NCI-H748 (cell line): ENCODE measurements around the gene AIF1.
"Not testable (repeated sequence)": the region's sequence is repeated elsewhere in the genome, so short reads cannot be mapped to it uniquely, and the experiment has no call there.

Experiments used
- DNase-seq: peaks from one replicate; lab custom pipeline; 2025; ENCODE audit not compliant: unreplicated experiment; lab: John Stamatoyannopoulos, UW

AIF1 gene

DNA sequence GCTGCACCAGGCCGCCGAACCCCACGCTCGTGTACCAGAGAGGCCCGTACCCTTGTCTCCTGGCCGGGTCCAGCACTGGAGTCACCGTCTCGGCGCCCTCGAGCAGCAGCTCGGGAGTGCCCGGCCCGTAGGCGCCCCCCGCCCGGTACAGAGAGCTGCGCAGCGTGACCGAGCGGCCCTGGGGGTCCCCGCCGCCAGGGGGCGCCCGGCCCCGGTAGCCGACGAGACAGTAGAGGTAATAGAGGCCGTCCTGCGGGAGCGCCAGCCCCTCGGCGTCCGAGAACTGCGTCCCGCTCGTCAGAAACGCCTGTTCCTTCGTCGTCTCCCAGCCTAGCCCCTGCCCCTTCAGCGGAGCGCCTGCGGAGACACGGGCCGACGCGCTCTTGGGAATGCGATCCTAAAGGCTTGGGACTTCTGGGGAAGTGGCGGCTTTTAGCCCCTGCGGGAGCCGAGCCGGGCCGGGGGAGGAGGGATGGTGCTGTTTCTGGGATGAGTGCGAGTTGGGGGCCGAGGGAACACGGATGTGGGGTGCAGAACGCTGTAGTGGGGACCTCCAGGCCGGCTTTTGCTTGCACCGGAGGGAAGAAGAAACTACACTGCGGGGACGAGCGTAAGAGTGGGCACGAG is 34.1 kb upstream of the AIF1 start:
- DNase-seq: peak; percentile 89

DNA sequence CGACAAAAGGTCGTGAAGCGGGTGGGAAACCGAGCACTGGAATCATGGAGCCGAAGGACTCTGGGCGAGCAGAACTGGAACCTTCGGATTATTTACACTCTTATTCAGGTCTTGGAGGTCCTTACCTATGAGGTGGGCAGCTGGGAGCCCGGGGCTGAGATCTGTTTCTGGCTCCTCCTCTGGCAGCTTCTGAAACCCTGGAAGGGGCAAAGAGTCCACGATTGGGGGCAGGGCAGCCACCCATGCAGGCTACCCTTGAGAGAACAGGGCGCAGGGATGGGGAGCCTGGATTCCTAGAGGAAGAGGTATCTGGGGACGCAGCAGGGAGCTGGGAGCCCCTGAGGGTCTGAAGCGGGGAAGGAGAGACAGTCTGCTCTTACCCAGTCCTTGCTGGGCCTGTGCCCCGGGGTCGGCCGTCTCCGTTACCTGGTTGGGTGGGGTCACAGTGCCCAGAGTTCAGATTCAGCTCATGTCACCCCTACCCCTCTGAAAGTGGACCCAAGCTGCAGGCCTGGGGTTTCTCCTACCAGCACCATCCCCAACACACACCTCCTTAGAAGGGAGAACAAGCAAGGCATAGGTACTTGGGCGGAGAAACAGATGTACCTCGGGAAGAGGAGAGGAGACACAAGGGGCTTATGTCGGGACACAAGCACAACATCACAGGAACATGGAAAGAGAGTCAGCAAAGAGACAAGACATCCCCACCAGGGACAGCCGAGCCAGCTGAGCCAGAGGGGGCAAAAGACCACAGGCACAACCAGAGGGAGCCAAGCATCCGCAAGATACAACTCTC is 33.4 kb upstream of the AIF1 start:
- DNase-seq: no peak

DNA sequence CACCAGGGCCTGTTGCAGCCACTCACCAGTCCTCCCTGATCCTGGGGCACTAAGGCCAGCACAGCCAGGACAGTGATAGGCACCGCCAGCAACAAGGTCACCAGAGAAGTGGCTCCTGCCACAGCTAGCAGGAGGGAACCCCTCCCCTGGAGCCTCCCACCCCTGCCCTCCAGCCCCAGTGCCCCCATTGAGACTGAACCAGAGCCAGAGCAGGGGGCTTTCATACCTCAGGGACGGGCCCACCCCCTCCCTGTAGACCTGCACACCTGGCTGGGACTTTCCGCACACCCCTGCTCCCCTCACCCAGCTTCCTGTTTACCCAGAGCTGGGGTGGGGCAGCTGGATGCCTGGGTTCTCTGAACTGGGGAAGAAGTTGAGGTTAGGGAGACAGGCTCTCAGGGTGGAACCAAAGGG is 32.8 kb upstream of the AIF1 start, which contains the start of gene LTB:
LTB (minus strand) TSS at position 195 of the 414 bp plus-strand sequence; CDS start at position 188, 7 bp downstream.
- no peak for DNase-seq

DNA sequence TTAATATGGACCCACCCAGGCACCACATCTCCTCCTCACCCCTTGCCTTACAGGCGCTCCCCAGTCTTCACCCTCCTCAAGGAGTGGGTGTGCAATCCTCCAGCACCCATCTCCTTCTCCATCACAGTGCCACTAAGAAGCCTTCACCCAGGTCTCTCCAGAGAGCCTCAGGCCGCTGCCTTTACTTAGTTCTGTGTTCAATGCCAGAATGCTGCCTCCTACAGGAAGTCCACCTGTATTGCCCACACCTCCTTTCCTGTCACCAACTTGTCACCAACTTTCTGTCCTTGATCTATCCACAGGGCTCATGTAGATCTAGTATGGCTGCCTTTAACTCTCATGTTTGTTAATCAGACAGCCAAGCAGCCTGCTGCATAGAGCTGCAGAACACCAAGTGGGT is 29.5 kb upstream of the AIF1 start:
- DNase-seq: no peak

DNA sequence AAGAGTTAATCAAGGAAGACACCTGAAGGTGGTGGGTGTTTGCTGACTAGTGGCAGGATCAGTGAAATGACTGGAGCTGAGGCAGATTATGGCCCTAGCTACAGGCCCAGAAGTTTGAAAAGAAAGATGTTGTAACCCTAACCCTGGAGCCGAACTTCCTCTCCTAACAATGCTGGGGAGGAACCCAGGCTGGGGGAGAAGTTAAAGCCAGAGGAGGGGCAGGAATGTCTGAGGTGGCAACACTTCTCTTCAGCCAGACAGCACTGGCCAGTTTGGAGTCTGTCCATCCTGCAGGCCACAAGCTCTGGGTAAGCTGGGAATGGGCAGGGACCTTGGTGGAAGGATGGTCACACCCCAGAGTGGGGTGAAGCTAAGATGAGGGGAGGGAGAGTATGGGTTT is 29.0 kb upstream of the AIF1 start, which contains the start of gene LST1:
LST1 (plus strand) TSS at position 270 of the 400 bp plus-strand sequence. CDS start 1,023 bp downstream, outside the sequence.
- DNase-seq: no peak

DNA sequence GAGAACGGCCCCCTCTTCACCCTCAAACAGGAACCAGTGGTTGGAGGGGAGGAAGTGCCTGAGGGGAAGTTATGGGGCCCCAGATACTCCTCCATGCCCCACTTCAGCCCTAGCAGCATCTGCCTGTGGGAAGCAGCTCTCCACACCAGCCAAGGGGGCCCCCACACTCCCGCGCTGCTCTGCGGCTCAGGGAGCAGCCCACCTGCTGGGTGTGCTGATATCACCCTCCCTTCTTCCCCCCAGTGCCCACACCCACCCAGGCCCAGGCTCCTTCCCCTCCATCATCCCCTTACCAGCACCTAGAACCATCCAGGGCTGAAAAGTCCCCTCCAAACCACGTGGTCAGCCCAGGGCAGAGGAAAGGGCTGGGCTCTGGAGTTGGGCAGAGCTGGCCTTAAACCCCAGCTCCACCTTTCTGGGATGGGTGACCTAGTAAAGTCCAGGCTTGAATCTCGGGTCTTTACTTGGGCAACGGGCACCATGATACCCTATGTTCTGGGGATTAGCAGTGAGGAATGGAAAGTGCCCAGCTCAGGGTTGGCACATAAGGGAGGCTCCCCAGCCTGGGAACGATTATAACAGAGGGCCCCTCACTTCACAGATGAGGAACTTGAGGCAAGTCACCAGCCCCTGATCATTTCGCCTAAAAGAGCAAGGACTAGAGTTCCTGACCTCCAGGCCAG is 28.3 kb upstream of the AIF1 start:
- no peak for DNase-seq

DNA sequence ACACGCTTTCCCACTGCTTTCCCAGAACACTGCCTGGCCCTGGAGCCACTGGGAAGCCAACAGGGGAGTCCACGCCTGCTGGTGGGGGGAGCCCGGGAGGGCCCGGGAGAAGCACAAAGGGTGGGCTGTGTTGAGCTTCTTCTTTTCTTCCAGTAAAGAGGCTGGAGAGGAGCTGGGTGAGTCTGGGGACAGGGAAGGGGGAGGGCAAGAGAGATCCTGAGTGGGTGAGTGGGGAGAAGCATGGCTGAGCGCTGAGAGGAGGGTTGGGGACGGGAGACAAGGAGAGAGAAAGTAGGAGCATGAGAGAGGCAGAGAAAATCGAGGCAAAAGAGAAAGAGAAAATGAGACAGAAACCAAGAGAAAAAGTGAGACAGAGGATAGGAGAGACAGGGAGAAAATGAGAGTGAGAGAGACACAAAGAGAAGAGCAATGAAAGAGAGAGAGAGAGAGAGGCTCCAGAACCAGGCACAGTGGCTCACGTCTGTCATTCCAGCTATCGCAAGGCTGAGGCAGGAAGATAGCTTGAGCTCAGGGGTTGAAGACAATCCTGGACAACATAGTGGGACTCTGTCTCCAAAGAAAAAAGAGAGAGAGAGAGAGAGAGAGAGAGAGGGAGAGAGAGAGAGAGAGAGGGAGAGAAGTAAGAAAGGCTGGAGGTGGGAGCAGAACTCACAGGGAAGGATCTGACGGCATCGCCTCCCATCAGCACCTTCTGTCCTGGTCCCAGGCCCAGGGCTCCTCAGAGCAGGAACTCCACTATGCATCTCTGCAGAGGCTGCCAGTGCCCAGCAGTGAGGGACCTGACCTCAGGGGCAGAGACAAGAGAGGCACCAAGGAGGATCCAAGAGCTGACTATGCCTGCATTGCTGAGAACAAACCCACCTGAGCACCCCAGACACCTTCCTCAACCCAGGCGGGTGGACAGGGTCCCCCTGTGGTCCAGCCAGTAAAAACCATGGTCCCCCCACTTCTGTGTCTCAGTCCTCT is 26.9 kb upstream of the AIF1 start:
- DNase-seq: no peak

DNA sequence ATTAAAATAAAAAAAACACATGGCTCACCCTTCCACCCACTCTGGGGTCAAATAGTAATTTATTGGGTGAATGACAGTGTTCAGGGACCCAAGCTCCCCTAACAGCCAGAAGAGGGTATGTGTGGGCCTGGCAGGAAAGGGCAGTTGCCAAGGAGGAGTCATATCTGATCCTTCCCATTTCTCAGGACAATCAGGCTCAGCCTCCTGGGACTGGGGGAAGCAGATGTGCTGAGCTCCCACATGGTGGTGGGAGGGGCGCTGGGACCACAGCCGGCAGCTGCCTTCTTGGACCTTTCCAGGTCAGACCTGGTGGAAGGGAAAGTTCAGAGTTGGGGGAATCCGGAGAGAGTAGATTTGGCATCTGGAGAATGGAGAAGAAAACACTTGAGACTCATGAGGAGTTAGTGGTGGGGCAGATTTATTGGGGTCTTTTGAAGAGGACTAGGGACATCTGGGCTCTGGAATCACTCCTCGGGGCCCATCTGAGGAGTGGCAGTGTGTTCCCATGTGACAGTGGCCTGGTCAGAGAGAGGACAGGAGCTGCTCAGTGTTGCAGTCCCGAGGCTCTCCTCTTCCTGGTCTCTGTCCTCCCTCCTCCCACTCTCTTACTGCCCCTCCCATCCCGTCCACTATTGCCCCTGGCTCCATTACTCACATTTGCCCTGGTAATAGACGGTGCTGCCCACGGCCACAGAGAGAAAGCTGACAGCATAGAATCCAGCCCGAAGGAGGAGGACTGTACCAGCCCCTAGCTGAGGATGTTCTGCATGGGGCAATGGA is 26.0 kb upstream of the AIF1 start:
- DNase-seq: no peak

DNA sequence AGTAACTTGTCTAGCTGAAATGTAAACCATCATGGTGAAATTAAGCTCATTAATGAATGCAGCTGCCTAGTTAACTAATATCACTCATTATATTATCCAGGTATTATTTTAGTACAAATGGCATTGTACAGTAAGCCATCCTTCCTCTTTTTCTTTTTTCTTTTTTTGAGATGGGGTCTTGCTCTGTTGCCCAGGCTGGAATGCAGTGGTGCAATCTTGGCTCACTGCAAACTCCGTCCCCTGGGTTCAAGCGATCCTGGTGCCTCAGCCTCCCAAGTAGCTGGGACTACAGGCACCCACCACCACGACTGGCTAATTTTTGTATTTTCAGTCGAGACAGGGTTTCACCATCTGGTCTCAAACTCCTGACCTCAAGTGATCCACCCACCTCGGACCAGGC is 24.3 kb upstream of the AIF1 start:
- DNase-seq: not testable (repeated sequence)

DNA sequence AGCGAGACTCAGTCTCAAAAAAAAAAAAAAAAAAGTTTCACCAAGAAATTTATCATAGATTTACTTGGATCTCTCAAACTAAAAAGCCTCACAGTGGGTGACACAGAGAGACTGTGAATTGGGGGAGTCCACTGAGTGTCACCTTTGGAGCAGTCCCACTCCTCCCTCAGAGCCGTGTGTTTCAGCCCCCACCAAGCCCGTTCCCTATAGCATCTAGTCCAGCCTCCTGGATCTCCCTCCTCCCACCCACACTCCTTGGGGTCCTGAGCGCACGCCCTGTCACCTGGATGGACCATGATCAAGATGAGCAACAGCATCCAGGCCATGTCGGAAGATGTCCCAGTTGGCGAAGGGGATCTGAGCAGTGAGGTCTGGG is 22.6 kb upstream of the AIF1 start:
- DNase-seq: no peak

DNA sequence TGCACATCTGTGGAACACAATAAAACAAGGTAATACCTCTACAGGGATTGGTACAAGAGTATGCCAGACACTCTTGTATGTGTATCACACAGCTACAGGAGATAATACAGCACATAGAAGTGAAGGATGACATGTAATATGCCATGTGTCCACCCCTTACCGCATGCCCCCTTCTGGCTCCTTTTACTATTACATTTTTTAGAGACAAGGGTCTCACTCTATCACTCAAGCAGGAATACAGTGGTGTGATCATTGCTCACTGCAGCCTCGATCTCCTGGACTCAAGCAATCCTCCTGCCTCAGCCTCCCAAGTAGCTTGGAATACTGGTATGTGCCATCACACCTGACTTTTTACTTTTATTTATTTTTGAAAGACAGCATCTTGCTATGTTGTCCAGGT is 18.0 kb upstream of the AIF1 start:
- peak; percentile 62 for DNase-seq

DNA sequence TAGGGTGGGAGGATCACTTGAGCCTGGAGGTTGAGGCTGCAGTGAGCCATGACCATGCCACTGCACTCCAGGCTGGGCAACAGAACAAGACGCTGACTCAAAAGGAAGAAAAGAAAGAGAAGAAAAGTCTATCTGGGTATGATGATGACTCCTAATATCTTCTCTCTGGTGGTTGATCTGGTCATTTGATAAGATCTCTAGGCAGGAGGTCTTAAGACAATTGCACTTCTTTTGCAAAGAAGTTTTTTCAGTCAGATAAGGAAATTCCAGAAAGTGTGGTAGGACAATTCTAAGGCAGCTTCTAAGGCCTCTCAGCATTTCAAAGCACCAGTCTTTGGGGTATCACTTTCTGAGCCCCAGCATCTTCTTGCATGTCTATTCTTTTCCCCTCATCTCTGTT is 7.7 kb upstream of the AIF1 start:
- DNase-seq: no peak

DNA sequence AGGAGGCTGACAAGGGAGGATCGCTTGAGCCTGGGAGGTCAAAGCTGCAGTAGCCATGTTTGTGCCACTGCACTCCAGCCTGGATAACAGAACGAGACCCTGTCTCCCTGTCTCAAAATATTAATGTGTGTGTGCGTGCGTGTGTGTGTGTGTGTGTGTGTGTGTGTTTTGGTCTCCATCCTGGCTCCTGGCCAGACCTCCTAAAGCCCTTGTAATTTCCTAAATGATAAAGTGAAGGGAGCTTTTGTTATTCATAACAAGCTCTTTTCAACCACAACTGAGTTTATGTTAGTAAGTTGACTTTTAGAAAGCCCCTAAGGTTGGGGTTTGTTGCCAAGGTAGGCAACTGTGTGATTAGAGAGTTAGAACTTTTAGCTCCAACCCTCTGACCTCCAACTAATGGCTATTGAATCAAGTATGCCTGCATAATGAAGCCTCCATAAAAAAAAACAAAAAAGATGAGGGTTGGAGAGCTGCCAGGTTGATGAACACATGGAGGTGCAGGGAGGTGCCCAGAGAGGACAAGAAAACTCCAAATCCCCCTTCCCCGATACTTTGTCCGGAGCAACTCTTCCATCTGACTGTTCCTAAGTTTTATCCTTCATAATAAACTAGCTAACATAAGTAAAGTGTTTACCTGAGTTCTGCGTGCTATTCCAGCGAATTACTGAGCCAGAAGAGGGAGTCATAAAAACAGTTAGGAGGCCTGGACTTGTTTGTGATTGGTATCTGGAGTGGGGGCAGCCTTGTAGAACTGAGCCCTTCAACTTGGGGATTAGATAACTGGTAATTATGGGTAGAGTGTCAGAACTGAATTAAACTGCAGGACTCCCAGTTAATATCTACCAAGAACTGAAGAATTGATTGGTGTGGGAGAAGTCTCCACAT is 5.3 kb upstream of the AIF1 start:
- peak; percentile 95 for DNase-seq

DNA sequence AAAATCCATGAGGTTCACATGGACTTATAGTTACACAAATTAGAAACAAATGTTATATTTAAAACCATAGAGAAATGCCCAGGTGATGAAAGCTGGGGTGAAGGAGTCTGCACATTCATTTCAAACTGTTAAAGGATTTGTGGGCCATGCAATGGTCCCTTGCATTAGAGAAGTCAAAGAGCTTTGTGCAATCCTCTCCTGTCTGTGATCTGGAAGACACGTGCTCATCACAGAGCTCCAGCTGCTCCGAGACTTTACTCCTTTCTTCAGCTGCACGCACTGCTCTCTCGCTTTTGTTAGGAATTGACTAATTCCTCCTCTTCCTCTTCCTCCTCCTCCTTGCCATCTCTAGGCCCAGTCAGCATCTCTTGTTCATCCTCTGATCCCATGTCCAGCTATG is 4.1 kb upstream of the AIF1 start:
- DNase-seq: no peak

DNA sequence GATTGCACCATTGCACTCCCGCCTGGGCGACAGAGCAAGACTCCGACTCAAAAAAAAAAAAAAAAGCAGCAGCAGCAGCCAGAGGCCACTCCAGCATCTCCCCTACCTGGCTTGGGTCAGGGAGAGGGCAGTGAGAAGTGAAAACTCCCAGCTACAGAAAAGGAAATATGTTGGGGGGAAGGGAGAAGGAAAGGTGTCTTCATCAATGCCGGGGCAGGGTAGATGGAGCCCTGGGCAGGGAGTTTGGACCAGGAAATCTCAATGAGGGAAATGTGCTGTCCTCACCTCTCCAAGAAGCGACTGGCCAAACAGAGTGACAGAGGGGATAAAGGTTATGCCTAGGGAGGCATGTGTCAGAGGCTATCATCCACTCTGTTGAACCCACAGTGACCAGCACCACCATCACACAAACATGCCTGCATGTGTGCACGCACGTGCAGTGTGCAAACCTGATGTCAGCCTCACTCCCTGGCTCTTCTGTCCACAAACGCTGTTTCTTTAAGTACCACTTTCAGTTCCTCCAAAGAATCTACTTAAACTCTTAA is 887 bp upstream of the AIF1 start:
- no peak for DNase-seq

DNA sequence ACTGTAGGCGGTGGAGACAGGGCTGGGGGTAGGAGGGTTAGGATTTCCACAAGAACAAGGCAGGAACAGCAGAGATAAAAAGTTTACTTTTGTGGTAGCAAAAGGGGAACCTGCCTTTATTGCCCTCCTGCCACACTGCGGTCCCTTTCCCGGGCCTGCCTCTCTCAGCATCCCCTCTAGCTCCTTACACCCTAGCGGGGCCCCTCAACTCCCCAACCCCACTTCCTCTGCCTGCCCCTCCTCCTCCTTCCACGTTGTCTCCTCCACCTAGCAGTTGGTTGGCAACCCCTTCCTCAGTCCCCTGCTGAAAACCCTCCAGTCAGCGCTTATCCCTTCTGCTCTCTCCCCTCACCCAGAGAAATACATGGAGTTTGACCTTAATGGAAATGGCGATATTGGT is 714 bp downstream of the AIF1 start:
- no peak for DNase-seq

DNA sequence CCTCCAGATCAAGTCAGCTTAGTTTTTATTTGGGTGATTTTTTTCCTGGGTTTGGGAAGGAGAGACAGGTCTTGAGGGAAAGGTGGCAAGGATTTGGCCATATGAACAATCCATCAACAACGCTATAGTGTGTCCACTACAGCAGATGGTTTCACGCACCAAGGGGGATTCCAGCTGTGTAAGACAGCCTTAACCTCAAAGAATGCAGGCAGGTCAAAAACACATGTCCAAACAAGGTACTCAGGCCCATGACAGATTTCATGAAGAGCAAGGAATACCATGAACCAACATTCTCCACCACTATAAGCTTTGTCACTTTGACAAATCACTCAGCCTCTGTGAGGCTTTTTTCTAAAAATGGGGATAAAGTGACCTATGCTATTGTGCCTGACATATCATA is 2.0 kb downstream of the AIF1 start:
- no peak for DNase-seq

DNA sequence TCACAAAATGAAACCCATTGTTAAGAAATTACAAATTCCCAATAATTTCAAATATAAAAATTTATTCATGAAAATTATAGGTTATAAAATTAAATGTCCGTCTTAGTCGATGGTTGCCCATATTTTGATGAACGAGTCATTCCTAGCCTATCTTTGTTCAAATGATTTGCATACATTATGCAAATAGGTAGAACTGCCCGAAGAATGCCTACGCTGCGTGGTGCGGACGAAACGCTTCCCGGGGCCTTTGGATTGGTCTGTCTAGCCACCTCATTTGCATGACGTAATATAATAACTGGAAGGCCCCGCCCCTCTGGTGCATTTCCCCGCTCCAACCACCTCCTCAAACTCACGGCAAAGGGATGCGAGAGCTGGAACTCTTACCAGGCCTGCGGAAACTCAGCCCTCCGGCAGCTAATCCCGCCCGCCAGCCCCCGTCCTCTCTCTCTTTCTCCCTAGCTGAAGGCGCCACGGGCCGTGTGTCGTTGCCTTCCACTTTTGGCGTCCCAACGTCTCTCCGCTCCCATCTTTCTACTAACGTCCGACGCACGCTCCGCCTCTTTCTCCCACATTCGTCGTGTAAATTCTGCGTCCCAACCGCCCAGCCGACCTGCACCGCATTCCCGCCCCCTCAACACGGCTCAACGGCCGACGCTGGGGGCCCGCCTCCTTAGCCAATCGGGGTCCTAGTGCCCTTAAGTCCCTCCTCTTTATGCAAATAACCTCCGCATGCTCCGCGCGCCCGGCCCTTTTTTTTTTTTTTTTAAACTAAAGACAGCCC is 5.0 kb downstream of the AIF1 start:
- peak; percentile 100 for DNase-seq
